ENCODE data around the gene SMIM35.

Gene SMIM35

GRCh38 chr11:117997406-117997805 is 89.4 kb downstream of the SMIM35 start (continued):
- TF ChIP-seq PATZ1 (CRISPR knock-in tag; IDR thresholded peaks at IDR 0.05; ENCODE audit: borderline replicate concordance), result no peak

GRCh38 chr11:117996058-117996457 is 90.7 kb downstream of the SMIM35 start:
- ATAC-seq, result no peak
- no peak for TF ChIP-seq GLIS3 (CRISPR knock-in tag; IDR thresholded peaks at IDR 0.05)
- no peak for TF ChIP-seq RARB (CRISPR knock-in tag; IDR thresholded peaks at IDR 0.05)
- no peak for TF ChIP-seq TCF4 (CRISPR knock-in tag; IDR thresholded peaks at IDR 0.05; ENCODE audit: borderline replicate concordance)
- TF ChIP-seq OSR1 (CRISPR knock-in tag; IDR thresholded peaks at IDR 0.05), result no peak
- no peak for TF ChIP-seq ZFP3 (CRISPR knock-in tag; IDR thresholded peaks at IDR 0.05)
- no peak for TF ChIP-seq SNAI2 (CRISPR knock-in tag; IDR thresholded peaks at IDR 0.05)
- TF ChIP-seq ISL1 (CRISPR knock-in tag; IDR thresholded peaks at IDR 0.05), result no peak
- no peak for TF ChIP-seq ESRRG (CRISPR knock-in tag; IDR thresholded peaks at IDR 0.05)
- TF ChIP-seq BACH2 (CRISPR knock-in tag; IDR thresholded peaks at IDR 0.05; ENCODE audit: borderline replicate concordance), result no peak
- no peak for TF ChIP-seq PATZ1 (CRISPR knock-in tag; IDR thresholded peaks at IDR 0.05; ENCODE audit: borderline replicate concordance)
- no peak for TF ChIP-seq ARNTL (CRISPR knock-in tag; IDR thresholded peaks at IDR 0.05; ENCODE audit: borderline replicate concordance, low read depth)
- TF ChIP-seq ZFP30 (CRISPR knock-in tag; IDR thresholded peaks at IDR 0.05), result no peak
- no peak for TF ChIP-seq ZNF8 (CRISPR knock-in tag; IDR thresholded peaks at IDR 0.05)

- no peak for TF ChIP-seq CSRNP3 (CRISPR knock-in tag; IDR thresholded peaks at IDR 0.05)
- TF ChIP-seq PATZ1 (CRISPR knock-in tag; IDR thresholded peaks at IDR 0.05; ENCODE audit: borderline replicate concordance), result no peak
- no peak for TF ChIP-seq CREB5 (CRISPR knock-in tag; IDR thresholded peaks at IDR 0.05; ENCODE audit: low read depth)
- no peak for TF ChIP-seq CSDC2 (CRISPR knock-in tag; IDR thresholded peaks at IDR 0.05)
- no peak for TF ChIP-seq OSR1 (CRISPR knock-in tag; IDR thresholded peaks at IDR 0.05)
- no peak for TF ChIP-seq ZNF70 (CRISPR knock-in tag; IDR thresholded peaks at IDR 0.05)
- no peak for TF ChIP-seq GLIS3 (CRISPR knock-in tag; IDR thresholded peaks at IDR 0.05)
- no peak for TF ChIP-seq ZNF565 (CRISPR knock-in tag; conservative IDR thresholded peaks at IDR 0.05; ENCODE audit: low read depth)
- no peak for TF ChIP-seq PPARA (CRISPR knock-in tag; IDR thresholded peaks at IDR 0.05; ENCODE audit: borderline replicate concordance)
- ATAC-seq, result no peak
These were observed 91.3 kb downstream of the SMIM35 start for GRCh38 chr11:117995472-117995871.

GRCh38 chr11:117993988-117994745 is 92.6 kb downstream of the SMIM35 start:
- no peak for ATAC-seq
- TF ChIP-seq ZFP30 (CRISPR knock-in tag; IDR thresholded peaks at IDR 0.05), result no peak

Data from SK-N-SH treated with all-trans-retinoic acid at 6 μM for 48 hours (cell line).